Measurements from ENCODE around the gene PGAM2. TPM values are rescaled to one million over a fixed set of nuclear protein-coding genes. Genes with fewer than 3 reads are reported as not detected.

Gene PGAM2
- total RNA-seq, 3 donors from 2014 or later: 0.84 to 1.4 (median 0.96) TPM

DNA sequence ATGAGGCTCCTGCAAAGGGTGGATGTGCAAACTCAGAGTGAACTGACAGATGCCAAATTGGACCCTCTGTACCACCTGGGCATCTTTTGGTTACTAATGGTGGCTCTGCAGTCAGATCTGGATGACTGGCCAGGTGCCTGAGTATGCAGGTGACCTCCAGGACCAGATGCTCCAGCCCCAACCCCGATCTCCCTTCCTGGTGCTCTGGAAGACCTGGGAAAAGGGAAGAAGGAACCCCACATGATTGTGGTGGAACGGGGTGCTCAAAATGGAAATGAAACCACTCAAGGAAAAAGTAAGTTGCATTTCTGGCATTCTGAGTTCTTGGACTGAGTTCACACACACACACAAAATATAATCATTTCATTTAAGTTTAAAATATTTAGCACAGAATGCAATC, 29.0 kb upstream of the PGAM2 start:
- intact Hi-C loops (cut with DNase I, micrococcal nuclease): no loop called here
- ATAC-seq (no peak), DNase-seq (no peak)
- no peaks in the 10 kb centered on the region for H3K9me3 ChIP-seq
- no peaks in the 10 kb centered on the region for H3K36me3 ChIP-seq (ENCODE audit: low read depth)
- H3K4me3 ChIP-seq: no peak overlapping the region
- H3K4me1 ChIP-seq (ENCODE audit: low read depth): no peaks in the 10 kb centered on the region
- TF ChIP-seq, protein P1, sequence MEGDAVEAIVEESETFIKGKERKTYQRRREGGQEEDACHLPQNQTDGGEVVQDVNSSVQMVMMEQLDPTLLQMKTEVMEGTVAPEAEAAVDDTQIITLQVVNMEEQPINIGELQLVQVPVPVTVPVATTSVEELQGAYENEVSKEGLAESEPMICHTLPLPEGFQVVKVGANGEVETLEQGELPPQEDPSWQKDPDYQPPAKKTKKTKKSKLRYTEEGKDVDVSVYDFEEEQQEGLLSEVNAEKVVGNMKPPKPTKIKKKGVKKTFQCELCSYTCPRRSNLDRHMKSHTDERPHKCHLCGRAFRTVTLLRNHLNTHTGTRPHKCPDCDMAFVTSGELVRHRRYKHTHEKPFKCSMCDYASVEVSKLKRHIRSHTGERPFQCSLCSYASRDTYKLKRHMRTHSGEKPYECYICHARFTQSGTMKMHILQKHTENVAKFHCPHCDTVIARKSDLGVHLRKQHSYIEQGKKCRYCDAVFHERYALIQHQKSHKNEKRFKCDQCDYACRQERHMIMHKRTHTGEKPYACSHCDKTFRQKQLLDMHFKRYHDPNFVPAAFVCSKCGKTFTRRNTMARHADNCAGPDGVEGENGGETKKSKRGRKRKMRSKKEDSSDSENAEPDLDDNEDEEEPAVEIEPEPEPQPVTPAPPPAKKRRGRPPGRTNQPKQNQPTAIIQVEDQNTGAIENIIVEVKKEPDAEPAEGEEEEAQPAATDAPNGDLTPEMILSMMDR (IDR thresholded peaks at IDR 0.05): no peak

GRCh38 chr7:44093102-44093641, 27.8 kb upstream of the PGAM2 start:
- TF ChIP-seq, protein P1 (IDR thresholded peaks at IDR 0.05): no peak
- DNase-seq (no peak), ATAC-seq (no peak)
- H3K9me3 ChIP-seq: no peaks in the 10 kb centered on the region
- H3K4me1 ChIP-seq (ENCODE audit: low read depth): no peaks in the 10 kb centered on the region
- no peak overlapping the region for H3K4me3 ChIP-seq
- intact Hi-C loops (cut with DNase I, micrococcal nuclease): no loop called here
- H3K36me3 ChIP-seq (ENCODE audit: low read depth): no peaks in the 10 kb centered on the region

DNA sequence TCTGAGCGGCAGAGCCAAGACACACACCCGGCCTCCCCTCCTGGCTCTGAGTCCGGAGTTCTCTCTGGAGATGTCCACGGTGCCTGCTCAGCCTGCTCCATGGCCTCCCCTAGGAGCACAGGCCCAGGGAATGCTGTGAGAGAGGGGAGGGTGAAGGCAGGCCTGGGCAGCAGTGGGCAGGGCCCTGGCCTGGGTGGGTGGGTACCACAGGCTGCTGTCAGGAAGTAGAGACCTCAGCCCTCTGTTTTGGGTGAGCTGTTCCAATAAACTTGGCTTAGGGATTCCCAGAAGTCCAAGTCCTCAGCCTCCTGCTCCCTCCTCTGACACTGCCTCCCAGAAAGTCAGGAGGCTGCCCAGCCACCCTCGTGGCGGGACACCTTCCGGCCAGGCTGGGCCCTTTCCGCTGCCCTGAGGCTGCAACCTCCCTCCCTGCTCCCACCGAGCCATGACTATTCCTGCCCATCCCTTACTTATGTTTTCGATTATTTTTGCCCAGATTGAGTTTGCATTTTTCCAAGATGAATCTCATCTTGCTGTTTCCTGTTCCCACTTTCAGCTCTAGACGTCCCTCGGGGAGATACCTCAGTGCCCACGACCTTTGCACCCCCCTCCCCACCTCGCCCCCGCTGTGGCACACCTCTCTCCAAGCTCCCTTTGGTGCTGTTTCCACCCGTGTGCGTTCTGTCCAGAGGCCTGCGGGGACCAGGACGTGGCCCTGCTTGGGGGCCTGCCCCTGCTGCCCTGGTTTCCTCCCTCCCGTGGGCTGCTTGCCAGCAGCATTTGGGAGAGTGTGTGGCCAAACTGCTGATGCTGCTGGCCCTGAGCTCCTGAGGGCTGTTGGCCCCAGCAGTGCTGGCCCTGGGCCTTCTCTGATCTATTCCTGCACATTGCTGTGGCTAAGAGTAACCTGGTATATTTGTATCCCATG, 22.8 kb upstream of the PGAM2 start:
- TF ChIP-seq, protein P1 (IDR thresholded peaks at IDR 0.05): no peak
- Histone ChIP-seq H3K36me3 (ENCODE audit: low read depth) (no peaks in the 10 kb centered on the region), H3K9me3 (no peaks in the 10 kb centered on the region), H3K4me3 (no peak overlapping the region), H3K4me1 (ENCODE audit: low read depth) (no peaks in the 10 kb centered on the region)
- peak; percentile 42 for ATAC-seq
- peak in 2 of 3 donors; percentile 60 to 71 for DNase-seq
- intact Hi-C loops (cut with DNase I, micrococcal nuclease): no loop called here

DNA sequence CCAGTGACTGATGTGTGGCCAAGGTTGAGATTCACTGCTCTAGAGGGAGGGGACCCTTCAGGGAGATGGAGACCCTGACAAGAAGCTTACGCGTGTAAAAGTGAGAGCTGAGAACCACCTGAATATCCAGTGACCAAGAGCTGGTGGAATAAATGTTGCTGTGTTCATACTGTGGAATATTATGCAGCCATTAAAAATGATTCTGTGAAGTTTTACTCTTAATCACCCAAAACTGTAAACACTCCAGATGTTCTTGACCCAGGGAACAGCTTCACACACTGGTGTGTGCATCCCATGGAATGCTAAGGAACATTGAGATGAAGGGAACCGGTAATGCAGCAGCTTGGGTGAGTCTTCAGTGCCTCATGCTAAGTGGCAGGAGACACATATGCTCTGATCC, 21.3 kb upstream of the PGAM2 start:
- TF ChIP-seq, protein P1 (IDR thresholded peaks at IDR 0.05): no peak
- DNase-seq (no peak), ATAC-seq (no peak)
- H3K4me3 ChIP-seq: no peak overlapping the region
- H3K4me1 ChIP-seq (ENCODE audit: low read depth): no peaks in the 10 kb centered on the region
- no peaks in the 10 kb centered on the region for H3K9me3 ChIP-seq
- intact Hi-C loops (cut with DNase I, micrococcal nuclease): no loop called here
- H3K36me3 ChIP-seq (ENCODE audit: low read depth): no peaks in the 10 kb centered on the region

DNA sequence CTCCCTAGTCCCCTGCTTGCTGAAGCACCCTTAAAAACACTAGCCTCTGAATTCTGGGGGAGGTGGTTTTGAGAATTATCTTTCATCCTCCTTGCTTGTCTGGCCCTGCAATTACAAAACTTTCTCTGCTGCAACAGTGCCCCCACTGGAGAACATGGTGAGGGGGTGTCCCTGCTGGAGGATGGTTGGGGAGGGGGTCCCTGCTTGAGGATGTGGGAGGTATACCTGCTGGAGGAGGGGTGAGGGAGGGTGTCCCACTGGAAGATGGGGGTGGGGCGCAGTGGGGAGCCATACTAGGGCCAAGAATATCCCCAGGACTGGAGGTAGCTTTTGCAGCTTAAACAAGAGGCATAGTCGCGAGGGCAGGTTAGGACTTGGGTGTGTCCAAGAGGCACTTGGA, 20.2 kb upstream of the PGAM2 start:
- TF ChIP-seq, protein P1 (IDR thresholded peaks at IDR 0.05): no peak
- no peak for ATAC-seq
- Histone ChIP-seq H3K36me3 (ENCODE audit: low read depth) (no peaks in the 10 kb centered on the region), H3K9me3 (no peaks in the 10 kb centered on the region), H3K4me3 (no peak overlapping the region), H3K4me1 (ENCODE audit: low read depth) (peaks cover 9% of the 10 kb centered on the region)
- peak in 1 of 3 donors; percentile 22 for DNase-seq
- intact Hi-C loops (cut with DNase I, micrococcal nuclease): no loop called here
